Psoas muscle (tissue), 8 donors: ENCODE data around the gene GALP. TPM values are rescaled to one million over a fixed set of nuclear protein-coding genes. Genes with fewer than 3 reads are reported as not detected.

Experiments used
- ATAC-seq, 4 donors: fragments of 200-7000 bp; cut with Tn5 transposase; one replicate each; pipeline ENCODE4 v1.9.1; 2020; ENCODE audit warnings: moderate library complexity in 3 of 4, mild to moderate bottlenecking in 2 of 4
- DNase-seq, 2 donors: peaks; one replicate each; pipeline ENCODE4 v3.0.0-alpha.2; 2020
- H3K27ac ChIP-seq: fragments of 200-600 bp; one replicate; pipeline ENCODE4 v1.8.0; 2022
- H3K27me3 ChIP-seq, 3 donors: fragments of 200-600 bp in 1 of 3; one replicate each; pipeline versions ENCODE4 v1.6.1 to v1.8.0; 2013 to 2022; ENCODE audit warnings: low read length in 2 of 3, mild to moderate bottlenecking in 2 of 3, moderate library complexity in 1 of 3; ENCODE audit not compliant: insufficient read depth in 3 of 3
- H3K36me3 ChIP-seq, 2 donors: fragments of 200-600 bp in 1 of 2; one replicate each; pipeline versions ENCODE4 v1.6.1 to v1.8.0; 2013 to 2022; ENCODE audit warnings: low read depth in 1 of 2, mild to moderate bottlenecking in 1 of 2, moderate library complexity in 1 of 2; ENCODE audit not compliant: insufficient read depth in 1 of 2
- H3K4me1 ChIP-seq: fragments of 200-600 bp; one replicate; pipeline ENCODE4 v1.8.0; 2022
- H3K4me3 ChIP-seq: fragments of 200-600 bp; one replicate; pipeline ENCODE4 v1.8.0; 2022; ENCODE audit warnings: mild to moderate bottlenecking
- H3K9me3 ChIP-seq: fragments of 200-600 bp; one replicate; pipeline ENCODE4 v1.8.0; 2022
- WGBS, 3 donors: extraction: QIAGEN DNeasy Blood & Tissue Kit; methylation state at CpG; one replicate each; pipeline versions ENCODE4 v1.1.6 to v1.1.7; 2013; 5-methylcytosine and 5-hydroxymethylcytosine counted together
- intact Hi-C, 2 donors: fragments of 100-400 bp; cut with DNase I; formaldehyde crosslinking; loops; one replicate each; pipeline versions ENCODE4 v1.11.0 to v1.14.2; 2022
- polyA plus RNA-seq, 3 donors: library from polyadenylated mRNA; stranded (reverse); fragments of 200-250 nt; gene quantifications; one replicate each; pipeline ENCODE4 v1.2.3, GENCODE V29; 2013
- total RNA-seq, 4 donors: library from RNA; stranded (reverse); fragmentation: NEBNext Ultra II Directional in 2 of 4; extraction: Animal tissue kit (Norgen Biotek cat#: 25700) in 2 of 4; gene quantifications; one replicate each; pipeline versions ENCODE4 v1.2.1 to v1.2.4, GENCODE V29; 2021 to 2023
- TF ChIP-seq, protein P1 (sequence below): fragments of 200-600 bp; IDR thresholded peaks from one replicate; pipeline ENCODE4 v1.8.0; 2022; ENCODE audit warnings: antibody characterized with exemption
- donor health status: healthy with polysubstance abuse.
- donor health status: DM: no; HTN: no; CAD: no; lungs with moderate emphysema.
- donor health status: Bipolar disorder and iron deficiency.
- donor health status: healthy.
- donor health status: DM: yes; HTN: yes; CAD: no.
- donor health status: DM: no; HTN: no; CAD: no.
- donor health status: DM: no; HTN: no; CAD: no.
- donor health status: DM: yes; HTN: yes; CAD: no.

The GALP gene
- total and polyA plus RNA-seq, 7 donors: not detected

- intact Hi-C loops: no loop called here
- H3K36me3 ChIP-seq: no peaks in the 10 kb centered on the region
- H3K9me3 ChIP-seq: no peaks in the 10 kb centered on the region
- ATAC-seq: peak in 3 of 4 donors; percentile 21 to 49 (median 27)
- H3K27me3 ChIP-seq: no peaks in the 10 kb centered on the region
- TF ChIP-seq, protein P1, sequence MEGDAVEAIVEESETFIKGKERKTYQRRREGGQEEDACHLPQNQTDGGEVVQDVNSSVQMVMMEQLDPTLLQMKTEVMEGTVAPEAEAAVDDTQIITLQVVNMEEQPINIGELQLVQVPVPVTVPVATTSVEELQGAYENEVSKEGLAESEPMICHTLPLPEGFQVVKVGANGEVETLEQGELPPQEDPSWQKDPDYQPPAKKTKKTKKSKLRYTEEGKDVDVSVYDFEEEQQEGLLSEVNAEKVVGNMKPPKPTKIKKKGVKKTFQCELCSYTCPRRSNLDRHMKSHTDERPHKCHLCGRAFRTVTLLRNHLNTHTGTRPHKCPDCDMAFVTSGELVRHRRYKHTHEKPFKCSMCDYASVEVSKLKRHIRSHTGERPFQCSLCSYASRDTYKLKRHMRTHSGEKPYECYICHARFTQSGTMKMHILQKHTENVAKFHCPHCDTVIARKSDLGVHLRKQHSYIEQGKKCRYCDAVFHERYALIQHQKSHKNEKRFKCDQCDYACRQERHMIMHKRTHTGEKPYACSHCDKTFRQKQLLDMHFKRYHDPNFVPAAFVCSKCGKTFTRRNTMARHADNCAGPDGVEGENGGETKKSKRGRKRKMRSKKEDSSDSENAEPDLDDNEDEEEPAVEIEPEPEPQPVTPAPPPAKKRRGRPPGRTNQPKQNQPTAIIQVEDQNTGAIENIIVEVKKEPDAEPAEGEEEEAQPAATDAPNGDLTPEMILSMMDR: no peak
- H3K4me1 ChIP-seq: no peaks in the 10 kb centered on the region
- no peak overlapping the region for H3K27ac ChIP-seq
- no peak overlapping the region for H3K4me3 ChIP-seq
- 30 to 39% (median 39%) methylated on average over 14 of the region's 14 CpGs for WGBS, 3 donors
- no peak for DNase-seq
Observed at GRCh38 chr19:56132316-56132822, 43.4 kb upstream of the GALP start.

DNA sequence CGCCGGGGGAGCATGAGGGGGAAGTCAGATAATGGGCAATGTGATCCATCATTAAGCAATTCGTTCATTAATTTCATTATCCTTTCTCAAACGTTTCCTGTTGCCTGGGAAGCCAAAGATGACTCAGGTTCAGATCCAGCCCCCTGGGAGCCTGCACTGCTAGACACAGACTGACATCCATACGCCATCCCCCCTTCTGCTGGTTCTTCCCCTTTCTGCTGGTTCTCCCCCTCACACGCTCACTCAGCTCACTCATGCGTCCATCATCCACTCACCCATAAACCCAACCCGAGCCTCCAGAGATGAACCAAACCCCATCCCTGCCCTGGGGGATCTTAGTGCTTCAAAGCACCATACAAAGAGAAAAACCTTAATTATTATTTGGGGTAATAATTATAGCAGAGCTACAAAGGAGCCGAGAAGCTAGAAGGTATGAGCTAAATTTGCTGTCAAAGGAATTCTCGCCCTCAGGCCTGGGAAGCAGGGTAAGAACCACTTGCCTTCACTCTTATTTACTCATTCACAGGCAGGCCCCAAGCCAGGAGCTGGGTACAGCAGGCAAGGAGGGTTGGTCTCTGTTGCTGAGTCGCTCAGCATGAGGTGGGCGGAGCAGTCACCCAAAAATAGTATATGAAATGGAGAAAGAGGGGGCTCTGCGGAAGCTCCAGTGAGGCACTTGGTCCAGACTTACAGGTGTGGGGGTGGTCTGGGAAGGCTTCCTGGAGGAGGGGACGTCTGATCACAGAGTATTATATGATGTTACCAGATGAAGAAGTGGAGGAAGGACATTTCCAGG, 41.8 kb upstream of the GALP start:
- no peak overlapping the region for H3K27ac ChIP-seq
- H3K27me3 ChIP-seq: no peaks in the 10 kb centered on the region
- intact Hi-C loops: no loop called here
- WGBS, 3 donors: 80 to 85% (median 82%) methylated on average over 14 of the region's 14 CpGs
- no peak overlapping the region for H3K4me3 ChIP-seq
- no peaks in the 10 kb centered on the region for H3K9me3 ChIP-seq
- TF ChIP-seq, protein P1: no peak
- no peaks in the 10 kb centered on the region for H3K36me3 ChIP-seq
- ATAC-seq (no peak), DNase-seq (no peak)
- no peaks in the 10 kb centered on the region for H3K4me1 ChIP-seq

GRCh38 chr19:56134654-56134921, 41.2 kb upstream of the GALP start:
- Histone ChIP-seq H3K27me3 (no peaks in the 10 kb centered on the region), H3K36me3 (no peaks in the 10 kb centered on the region), H3K9me3 (no peaks in the 10 kb centered on the region), H3K27ac (no peak overlapping the region), H3K4me3 (no peak overlapping the region), H3K4me1 (no peaks in the 10 kb centered on the region)
- no peak for ATAC-seq
- WGBS, 3 donors: 75 to 82% (median 82%) methylated on average over 5 of the region's 5 CpGs
- intact Hi-C loops: no loop called here
- DNase-seq: no peak
- TF ChIP-seq, protein P1: no peak

DNA sequence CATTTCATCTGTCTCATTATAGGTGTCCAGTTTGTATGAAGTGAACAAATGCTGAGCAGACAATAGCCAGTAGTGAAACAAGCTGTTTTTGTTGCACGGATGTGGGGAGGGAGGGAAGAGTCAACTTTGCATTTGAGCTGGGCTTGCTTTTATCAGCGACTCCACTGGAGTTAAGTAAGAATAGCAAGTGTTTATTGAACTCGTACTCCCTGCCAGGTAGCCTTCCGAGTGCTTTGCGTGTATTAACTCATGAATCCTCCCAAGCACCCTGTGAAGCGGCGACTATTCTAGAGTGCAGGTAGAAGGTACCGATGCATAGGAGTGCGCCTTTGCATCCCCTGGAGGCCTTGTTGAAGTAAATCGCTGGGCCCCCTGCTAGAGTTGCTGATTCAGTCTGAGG, 39.4 kb upstream of the GALP start:
- WGBS, 3 donors: 69 to 74% (median 72%) methylated on average over 10 of the region's 10 CpGs
- Histone ChIP-seq H3K27me3 (no peaks in the 10 kb centered on the region), H3K4me3 (no peak overlapping the region), H3K4me1 (peaks cover 6% of the 10 kb centered on the region), H3K27ac (no peak overlapping the region), H3K9me3 (no peaks in the 10 kb centered on the region), H3K36me3 (no peaks in the 10 kb centered on the region)
- DNase-seq: no peak
- no peak for ATAC-seq
- TF ChIP-seq, protein P1: no peak
- intact Hi-C loops: no loop called here

- intact Hi-C loops: no loop called here
- WGBS, 3 donors: 52 to 57% (median 53%) methylated on average over 6 of the region's 6 CpGs
- no peak overlapping the region for H3K27ac ChIP-seq
Observed at GRCh38 chr19:56137405-56137804, 38.4 kb upstream of the GALP start.

More at GRCh38 chr19:56137405-56137804, 38.4 kb upstream of the GALP start:
- no peak for DNase-seq
- no peak overlapping the region for H3K4me3 ChIP-seq
- no peaks in the 10 kb centered on the region for H3K27me3 ChIP-seq
- no peak for ATAC-seq
- TF ChIP-seq, protein P1: no peak
- no peaks in the 10 kb centered on the region for H3K9me3 ChIP-seq
- H3K4me1 ChIP-seq: peaks cover 13% of the 10 kb centered on the region
- no peaks in the 10 kb centered on the region for H3K36me3 ChIP-seq
